Activated naive CD4-positive, alpha-beta T cell (primary cell): ENCODE measurements around the gene DYNC1I1.

Experiments
- DNase-seq, 4 experiments: peaks; one replicate each; lab custom pipeline; 2025; lab: John Stamatoyannopoulos, UW

Gene DYNC1I1

DNA sequence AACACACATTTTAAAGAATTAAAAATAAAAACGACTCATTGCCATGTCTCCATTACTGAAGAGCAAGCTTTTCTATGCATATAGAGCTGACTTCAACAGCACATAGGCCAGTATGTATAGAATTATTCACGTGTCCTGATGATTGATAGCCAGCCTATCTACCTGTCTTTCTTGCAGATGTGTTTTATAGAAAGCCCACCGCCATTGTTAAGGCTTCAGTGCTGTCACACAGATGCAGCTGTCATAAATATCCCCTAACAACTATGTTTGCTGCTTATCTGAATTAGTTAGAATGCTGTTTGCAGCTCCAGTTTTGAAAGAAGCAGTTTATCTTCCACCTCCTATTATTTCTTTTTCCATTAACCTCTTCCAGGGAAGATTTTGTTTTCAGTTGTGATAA lies 313.6 kb downstream of the DYNC1I1 start:
- DNase-seq: no peak

DNA sequence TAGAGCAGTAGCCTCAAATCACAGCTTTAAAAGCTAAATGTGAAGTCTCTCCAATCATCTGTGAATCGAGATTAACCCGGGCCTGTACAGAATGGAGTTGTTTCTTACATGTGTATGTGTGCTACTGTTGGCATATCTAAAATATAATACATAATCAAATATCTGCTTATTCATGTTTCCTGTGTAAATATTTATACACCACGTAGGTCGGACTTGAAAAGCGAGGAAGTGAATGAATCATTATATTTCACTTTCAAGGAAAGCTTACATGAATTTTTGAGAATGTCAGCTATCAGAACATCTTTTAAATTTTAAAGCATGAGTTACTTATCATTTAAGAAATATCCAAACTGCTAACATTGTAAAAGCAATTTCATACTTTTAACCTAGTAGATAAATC lies 316.2 kb downstream of the DYNC1I1 start:
- no peak for DNase-seq

DNA sequence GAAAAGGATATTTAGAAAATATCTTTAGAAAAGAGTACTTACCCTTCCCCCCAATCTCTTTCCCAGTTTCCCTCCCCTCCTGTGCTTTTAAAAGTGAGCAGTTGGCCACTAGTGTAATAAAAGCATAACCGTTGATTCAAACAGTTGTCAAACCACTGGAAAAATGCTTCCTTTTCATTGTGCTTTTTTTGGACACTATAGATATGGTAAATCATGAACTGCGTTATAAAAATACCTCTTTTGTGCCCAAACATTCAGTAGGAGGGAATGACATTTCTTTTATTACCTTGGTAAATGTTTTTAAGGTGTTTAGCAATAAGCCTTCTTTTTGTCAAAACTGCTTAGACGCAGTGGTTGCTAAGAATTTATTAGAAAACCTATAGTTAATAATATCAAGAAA lies 317.2 kb downstream of the DYNC1I1 start:
- no peak for DNase-seq

DNA sequence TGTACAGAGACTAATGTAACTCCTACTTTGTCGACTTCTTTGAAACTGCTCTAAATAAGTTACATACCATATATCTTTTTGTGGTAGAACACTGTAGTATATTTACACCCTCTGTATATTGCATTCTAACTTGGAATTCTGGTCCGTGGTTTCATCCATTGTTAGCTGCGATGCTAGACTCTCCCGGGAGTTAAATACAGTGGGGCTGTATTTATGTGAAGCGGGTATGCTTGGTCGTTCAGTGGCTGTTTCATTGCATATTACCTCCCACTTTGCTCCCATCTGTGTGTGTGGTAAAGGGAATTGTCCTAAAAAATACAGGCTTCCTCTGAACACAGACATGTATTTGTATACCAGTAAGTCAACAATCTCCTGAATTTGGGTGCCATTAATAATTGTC lies 318.4 kb downstream of the DYNC1I1 start:
- DNase-seq: no peak

DNA sequence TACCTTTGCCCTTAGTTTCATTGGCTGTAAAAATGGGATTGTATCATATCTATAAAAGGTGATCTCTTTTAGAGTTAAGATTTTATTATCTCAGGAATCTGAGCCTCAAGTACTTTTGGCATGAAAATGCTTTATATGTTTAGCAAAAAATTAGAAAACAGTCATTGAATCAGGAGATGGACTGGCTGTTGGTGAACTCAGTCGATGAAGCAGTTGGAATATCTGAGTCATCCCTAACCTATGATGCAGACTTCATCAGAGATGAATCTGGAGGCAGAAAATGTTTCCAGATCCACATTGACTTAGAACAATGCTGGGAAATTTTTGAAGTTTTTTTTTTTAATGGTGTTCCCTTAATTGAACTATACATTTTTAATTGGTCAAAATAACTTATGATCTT lies 321.1 kb downstream of the DYNC1I1 start:
- no peak for DNase-seq

DNA sequence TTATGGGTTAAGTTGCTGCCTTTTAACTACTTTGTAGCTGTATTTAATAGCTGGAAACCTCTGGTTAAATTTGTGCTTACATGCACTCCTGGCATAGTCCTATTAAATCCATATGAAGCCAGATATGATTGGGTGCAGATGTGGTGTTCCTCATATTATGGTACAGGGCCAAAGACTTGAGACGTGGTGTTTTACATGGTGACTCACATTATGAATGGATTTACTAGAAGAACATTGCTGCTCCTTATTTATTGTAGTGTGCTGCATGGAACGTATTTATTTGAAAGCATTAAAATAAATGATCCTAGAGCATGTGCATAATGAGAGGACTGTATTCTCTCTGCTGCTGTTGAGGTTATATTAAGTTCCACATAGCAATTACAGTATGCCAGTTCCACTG lies 325.5 kb downstream of the DYNC1I1 start:
- no peak for DNase-seq

DNA sequence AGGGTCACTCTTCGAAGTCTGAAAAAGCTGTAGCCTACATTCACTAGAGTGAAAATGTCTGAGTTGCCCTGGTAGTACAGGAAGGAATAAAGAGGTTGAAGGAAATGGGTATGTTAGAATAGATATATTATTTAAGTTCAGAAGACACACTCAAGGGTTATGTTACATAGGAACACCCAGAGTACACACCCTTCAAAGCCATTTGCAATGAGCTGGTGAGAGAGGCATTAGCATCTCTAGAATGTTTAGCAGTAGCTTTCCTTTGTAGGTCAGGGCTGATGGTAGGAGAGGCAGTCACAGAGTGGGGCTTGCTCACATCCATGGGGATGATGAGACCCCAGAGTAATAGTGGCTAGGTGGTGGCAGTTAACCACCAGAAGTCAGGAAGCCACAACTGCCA lies 328.4 kb downstream of the DYNC1I1 start:
- no peak for DNase-seq

DNA sequence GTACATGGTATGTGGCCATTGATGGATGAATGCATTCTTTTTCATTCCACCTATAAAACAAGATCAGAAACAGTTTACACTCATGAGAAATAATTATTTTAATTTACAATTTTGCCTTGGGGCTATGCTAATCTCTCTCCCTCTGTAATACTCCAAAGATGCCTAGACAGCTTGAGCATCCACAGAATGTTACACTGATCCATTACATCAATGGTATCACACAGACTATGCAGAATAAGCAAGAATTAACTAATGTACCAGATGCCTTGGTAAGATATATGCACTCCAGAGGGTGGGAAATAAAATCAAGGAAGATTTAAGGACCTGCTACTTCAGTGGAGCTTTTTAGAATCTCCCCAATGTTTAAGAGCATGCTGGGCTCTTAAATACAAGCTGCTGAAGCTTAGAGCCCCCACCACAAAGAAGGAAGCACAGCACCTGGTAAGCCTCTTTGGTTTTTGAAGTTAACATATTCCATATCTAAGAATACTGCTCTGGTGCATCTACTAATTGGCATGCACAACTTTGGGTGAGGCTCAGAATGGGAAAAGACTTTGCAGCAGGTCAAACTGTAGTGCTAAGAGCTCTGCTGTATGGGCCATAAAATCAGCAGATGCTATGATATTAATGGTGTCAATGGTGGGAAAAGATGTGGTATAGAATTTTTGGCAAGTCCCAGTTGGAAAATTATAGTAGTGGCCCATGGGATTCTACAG lies 329.9 kb downstream of the DYNC1I1 start:
- DNase-seq: no peak

DNA sequence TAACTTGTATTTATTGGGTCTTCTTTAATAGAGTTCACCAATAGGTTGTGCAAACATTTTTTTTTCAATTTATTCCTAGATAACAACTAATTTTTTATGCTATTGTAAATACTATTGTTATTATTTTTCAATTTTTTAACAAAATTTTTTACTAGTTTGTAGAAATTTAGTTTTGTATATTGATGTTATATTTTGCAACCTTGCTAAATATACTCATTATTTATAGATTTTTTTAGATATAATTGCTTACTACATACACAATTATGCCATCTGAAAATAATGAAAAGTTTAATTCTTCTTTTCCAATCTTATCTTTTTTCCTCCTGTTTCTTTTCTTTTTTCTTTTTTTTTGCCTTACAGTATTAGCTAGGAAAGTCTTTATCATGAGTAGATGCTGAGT lies 332.6 kb downstream of the DYNC1I1 start:
- DNase-seq: no peak

DNA sequence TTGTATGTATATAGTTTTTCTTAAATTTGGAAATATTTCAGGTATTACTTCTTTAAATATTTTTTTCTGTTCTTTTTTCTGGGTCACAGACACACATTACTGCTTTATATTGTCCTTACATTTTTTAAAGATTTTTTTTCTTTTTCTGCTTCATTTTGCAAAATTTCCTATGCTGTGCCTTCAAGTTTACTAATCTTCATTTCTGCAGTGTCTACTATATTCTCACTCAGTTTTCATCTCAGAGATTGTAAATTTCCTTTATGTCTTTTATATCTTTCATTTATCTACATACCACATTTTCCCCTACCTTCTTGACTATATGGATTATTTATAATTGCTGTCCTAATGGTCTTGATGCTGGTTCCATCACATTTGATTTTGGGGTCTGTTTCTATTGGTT lies 339.1 kb downstream of the DYNC1I1 start:
- DNase-seq: no peak

DNA sequence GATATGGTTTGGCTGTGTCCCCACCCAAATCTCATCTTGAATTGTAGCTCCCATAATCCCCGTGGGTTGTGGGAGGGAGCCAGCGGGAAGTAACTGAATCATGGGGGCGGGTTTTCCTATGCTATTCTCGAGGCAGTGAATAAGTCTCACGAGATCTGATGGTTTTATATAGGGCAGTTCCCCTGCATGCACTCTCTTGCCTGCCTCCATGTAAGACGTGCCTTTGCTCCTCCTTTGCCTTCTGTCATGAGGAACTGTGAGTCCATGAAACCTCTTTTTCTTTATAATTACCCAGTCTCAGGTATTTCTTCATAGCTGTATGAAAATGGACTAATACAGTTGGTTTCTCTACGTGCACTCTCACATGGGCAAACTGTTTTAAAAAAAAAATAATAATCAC lies 341.8 kb downstream of the DYNC1I1 start:
- no peak for DNase-seq

DNA sequence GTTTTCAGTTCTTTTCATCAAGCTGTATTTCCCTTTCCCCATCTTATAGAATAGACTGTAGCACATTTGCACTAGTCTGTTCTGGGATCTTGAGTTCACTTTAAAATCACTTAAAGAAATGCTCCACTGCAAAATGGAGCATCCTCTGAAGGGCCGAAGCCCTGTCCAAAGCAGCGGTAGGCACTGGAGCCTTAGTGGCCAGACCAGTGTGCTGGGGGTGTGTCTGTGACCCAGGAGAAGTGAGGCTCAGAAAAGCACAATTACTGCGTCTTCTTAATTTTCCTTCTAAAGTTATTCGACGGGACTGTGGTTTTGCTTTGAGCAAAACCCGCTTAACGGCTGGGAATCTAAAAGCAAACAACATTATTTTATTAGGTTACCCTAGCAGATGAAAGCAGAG lies 343.8 kb downstream of the DYNC1I1 start:
- DNase-seq: no peak

DNA sequence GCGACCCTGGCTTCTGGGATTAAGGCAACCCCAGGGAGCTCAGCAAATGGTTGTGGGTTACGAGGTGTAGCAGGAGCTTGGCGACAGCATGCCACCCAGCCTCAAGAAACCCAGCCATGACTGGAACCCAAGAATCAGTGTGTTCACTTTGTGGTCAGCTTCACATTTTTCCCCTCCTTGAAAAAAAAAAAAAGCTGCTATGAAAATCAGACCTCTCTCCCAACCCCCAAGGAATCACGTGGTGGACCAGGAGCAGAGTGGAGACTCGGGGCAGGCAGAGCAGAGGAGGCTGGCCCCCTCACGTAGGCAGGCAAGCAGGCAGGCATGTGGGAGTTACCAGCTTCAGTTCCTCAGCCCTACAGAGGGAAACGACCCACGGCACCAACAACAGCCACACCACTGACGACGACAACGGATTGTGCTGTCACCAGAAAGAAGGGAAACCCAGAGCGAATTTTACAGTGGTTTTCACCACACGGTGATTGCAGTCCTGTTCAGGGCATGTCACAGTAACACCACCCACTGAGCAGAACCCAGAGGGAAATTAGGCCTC lies 346.2 kb downstream of the DYNC1I1 start:
- DNase-seq: no peak

DNA sequence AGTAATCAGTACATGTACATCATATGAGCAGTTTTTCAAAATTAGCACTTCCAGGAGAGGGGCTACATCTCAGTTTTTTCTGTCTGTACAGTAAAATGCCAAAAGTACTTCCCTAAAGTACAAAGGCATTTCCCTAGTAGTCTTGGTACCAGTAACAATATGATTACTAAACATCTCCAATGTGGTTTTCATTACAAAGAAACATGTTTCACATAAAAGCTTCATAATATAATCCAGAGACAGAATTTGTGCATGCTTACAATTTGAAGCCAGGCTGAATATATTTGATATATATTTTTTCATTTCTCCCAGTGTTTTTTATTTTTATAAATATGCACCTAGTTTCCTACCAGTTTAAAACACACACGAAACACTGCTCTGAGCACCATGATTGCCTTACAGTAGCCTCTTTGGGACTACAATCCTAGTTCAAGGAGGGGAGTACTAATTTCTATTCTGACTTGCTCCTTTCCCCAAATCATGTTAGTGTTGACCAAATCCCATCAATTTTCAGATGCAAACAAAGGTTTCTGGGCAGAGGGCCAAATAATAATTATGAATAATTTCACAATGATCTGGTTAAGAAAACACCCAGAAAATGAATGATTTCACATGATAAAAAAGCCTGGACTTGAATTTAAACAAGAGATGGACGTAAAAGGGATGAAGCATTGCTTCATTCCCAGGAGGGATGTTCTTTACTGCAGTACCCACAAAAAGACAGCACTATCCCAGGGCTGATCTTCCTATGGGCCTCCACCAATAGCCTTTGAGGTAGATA lies 348.3 kb downstream of the DYNC1I1 start:
- no peak for DNase-seq

DNA sequence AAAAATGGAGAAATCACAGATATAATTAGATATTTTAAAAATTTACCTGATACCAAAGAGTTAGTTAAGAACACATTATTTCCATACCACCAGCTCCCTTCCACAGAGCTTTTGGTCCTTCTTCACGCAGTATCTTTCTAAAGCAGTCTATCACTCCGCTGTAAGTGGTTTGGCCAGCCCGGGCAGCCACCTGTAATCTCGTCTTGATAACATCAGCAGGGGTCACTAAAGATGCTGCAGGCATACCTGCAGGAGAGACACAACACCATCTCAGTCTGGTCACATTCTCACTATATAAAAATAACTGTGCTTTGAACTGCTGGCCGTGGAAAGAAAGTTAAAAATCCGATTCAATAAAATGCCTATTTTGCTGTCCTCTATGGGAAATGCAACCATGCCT lies 349.4 kb downstream of the DYNC1I1 start:
- no peak for DNase-seq

DNA sequence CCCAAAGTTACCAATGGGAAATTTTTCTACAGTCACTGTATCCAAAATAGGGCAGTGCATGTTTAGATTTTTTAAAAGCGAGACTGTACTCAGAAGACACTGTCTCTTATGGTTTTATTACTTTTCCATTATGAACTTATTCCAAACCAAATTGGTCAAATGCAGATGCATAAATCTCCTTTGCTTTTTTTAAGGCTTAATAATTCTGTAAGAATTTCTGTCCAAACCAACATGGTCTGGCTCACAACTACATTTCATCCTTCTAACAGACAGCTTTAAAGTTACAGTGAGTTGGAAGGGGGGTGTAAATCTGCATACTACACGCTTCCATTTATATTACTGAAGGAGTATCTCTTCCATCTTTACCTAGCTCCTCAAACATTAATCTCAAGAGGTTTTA lies 350.4 kb downstream of the DYNC1I1 start:
- no peak for DNase-seq

DNA sequence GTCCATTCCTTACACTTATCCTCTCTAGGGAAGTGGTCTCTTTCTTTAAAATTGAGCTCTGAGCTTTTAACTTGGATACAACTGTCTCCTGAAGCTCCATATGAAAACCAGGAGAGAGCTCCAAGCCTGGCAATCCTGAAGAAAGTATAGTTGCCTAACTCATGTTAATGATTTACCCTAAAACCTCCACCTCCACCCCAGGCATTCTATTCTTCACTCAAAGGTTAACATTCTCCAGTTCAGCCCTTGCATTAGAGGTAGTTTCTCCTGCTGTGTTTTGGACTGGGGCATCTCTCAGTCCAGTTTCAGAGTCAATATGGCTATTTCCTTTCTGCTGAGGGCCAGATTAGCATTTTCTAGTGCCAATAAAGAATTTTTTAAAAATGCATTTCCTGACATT lies 354.0 kb downstream of the DYNC1I1 start:
- no peak for DNase-seq

DNA sequence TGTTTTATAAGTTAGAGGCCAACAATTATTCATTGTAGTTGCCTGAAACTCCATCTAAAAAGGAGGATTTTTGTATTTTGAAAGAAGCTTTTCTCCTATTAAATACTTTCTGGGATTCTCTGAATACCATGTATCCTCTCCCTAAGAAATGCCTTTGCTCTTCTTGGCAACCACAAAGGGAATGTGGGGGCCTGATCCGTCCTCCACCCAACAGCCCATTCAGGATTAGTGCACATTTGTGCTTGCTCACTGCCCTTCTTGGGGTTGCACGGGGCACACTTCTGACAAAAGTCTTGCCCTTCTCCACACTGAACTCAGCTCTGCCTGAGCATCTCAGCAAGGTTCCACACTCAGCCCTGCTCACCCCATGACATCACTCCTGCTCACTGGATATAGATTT lies 355.4 kb downstream of the DYNC1I1 start:
- no peak for DNase-seq

DNA sequence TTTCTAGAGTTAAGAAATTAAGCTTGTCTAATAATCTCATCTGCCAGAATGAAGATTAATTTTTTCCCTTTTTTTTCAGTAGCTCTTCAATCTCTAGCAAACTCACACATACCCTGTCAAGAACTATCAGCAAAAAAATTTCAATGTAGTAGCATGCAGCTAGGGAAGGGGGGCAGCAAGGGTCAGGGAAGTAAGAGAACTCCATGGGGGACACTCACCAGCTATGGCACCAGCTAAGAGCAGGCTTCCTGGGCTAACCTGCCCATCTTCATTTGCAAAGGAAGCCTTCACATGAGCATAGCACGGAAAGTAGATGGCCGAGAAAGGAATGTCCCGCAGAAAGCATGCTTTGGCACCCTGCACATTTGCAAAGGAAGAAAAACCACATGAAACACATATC lies 359.2 kb downstream of the DYNC1I1 start:
- no peak for DNase-seq

DNA sequence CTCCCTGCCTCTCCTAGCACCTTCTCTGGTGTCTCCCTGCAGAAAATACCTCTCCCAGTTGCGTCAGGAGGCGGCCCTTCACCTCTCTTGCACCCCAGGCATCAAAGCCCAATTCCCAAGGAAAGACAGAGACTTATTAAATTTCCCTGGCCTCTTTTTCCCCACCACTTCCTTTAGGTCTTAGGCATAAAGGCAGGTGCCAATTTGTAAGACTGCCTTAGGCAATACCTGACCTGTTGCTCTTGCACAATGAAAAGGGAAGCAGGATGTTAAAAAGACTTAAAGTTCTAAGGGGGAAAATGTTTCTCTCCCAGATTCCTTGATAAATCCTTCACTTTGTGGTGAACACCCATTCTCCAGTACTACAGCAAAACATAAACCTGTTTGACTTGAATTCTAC lies 362.9 kb downstream of the DYNC1I1 start:
- DNase-seq: no peak

DNA sequence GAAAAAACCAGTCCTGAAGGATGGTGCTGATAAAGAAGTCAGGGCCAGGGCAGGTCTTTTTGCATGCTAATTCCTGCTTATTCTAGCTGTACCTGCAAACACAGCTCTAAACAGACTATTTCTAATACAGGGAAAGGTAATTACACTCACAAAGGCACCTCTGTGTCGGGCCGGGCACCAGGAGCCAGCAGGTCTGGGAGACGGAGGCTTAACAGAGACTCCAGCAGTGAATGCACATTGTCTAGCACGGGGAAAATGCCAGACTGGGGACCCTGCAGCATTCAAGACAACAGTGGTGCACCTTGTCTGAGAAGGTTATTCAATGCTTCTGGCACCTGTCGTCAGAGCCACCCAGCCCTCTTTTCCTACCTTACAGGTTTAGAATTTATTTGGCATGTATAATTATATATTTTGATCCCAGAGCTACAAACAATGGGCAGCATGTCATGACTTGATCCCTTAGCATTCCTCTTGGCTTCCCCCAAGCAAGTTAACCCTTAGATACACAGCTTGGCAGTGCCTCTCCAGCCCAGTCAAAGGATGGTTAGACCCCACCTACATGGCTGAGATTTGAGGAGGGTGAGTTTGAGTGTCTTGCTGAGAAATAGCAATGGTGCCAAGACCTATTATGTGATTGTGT lies 364.4 kb downstream of the DYNC1I1 start:
- no peak for DNase-seq

DNA sequence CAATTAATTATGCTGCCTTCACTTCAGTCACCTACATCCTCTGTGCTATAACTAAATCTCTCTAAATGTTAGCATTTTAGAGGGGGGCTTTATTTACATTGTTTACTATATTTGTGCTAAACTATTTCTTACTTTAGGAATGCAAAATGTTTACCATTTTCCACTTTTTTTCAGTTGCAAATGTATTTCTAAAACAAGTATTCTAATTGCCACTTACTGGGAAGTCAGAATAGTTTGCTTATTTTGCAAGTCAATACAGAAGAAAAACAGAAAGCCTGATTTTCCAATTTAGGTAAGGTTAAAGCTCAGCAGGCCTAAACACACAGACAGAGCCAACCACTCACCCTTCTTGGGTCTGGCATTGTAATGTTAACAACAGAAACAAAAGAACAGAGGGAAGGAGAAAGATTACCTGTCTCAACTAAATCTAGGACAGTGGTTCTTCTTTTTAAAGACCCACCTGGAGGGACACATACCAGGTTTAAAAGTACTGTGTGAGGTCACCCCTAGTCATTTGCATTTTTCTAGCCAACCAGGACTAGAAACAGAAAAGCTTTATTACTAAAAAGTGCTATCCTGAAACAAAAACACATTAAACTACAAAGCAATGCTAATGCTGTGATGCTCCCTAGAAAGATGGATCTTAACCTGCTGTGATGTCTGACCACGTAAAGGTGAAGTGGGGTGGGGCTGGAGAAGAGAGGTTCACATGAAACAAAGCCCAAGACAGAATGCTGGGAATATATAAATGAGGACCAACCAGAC lies 371.3 kb downstream of the DYNC1I1 start:
- no peak for DNase-seq

DNA sequence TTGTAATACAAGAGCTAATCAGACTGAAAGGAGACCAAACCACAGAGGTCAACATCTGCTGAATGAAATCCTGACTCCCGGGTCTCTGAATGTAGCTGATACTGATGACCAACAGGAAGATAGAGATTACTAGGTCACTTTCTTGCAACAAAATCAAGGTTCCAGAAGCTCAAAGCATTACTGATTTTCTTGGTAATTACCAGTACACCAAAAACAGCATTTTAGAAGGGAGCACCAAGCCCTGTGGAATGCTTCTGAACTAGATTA lies 371.8 kb downstream of the DYNC1I1 start:
- no peak for DNase-seq
